Upper lobe of right lung (tissue), 1 donor: ENCODE measurements around the gene GTF2IRD1. TPM values are rescaled to one million over a fixed set of nuclear protein-coding genes. Genes with fewer than 3 reads are reported as not detected.

Source experiments
- ATAC-seq: fragments of 200-7000 bp; cut with Tn5 transposase; one replicate; pipeline ENCODE4 v1.9.1; 2020; ENCODE audit warnings: mild to moderate bottlenecking, moderate library complexity
- DNase-seq: peaks from one replicate; pipeline ENCODE4 v3.0.0-alpha.2; 2020
- H3K27ac ChIP-seq: fragments of 200-600 bp; one replicate; pipeline ENCODE4 v1.8.0; 2022
- H3K27me3 ChIP-seq: fragments of 200-600 bp; one replicate; pipeline ENCODE4 v1.8.0; 2022; ENCODE audit warnings: mild to moderate bottlenecking
- H3K36me3 ChIP-seq: fragments of 200-600 bp; one replicate; pipeline ENCODE4 v1.8.0; 2022
- H3K4me1 ChIP-seq: fragments of 200-600 bp; one replicate; pipeline ENCODE4 v1.8.0; 2022
- H3K4me3 ChIP-seq: fragments of 200-600 bp; one replicate; pipeline ENCODE4 v1.8.0; 2022; ENCODE audit warnings: mild to moderate bottlenecking
- H3K9me3 ChIP-seq: fragments of 200-600 bp; one replicate; pipeline ENCODE4 v1.8.0; 2022
- CTCF ChIP-seq: fragments of 200-600 bp; IDR thresholded peaks from one replicate; pipeline ENCODE4 v1.8.0; 2022; ENCODE audit warnings: antibody characterized with exemption
- intact Hi-C: fragments of 100-400 bp; cut with DNase I; formaldehyde crosslinking; loops from one replicate; pipeline ENCODE4 v1.11.0; 2022
- total RNA-seq: library from RNA; stranded (reverse); fragmentation: NEBNext Ultra II Directional; extraction: Animal tissue kit (Norgen Biotek cat#: 25700); gene quantifications from one replicate; pipeline ENCODE4 v1.2.1, GENCODE V29; 2021
- donor health status: DM: no; HTN: yes; CAD: no; lungs with severe emphysema.

The GTF2IRD1 gene
- total RNA-seq, 1 donor from 2014 or later, result 30.5 TPM

- intact Hi-C loops, result loop anchor here (10.0 kb wide), 1 partner anchor 109 kb away; no protein-coding TSS in a partner anchor
- peak overlapping the region; percentile 65 for H3K4me3 ChIP-seq
- H3K9me3 ChIP-seq, result no peaks in the 10 kb centered on the region
- H3K36me3 ChIP-seq, result no peaks in the 10 kb centered on the region
- peak; percentile 42 for ATAC-seq
- no peak for TF ChIP-seq CTCF
- no peak for DNase-seq
- H3K4me1 ChIP-seq, result peaks cover 18% of the 10 kb centered on the region
- peak overlapping the region; percentile 84 for H3K27ac ChIP-seq
- H3K27me3 ChIP-seq, result no peaks in the 10 kb centered on the region
These were observed 1.6 kb downstream of the GTF2IRD1 start for GRCh38 chr7:74455291-74455804.

- ATAC-seq (no peak), DNase-seq (no peak)
- intact Hi-C loops, result loop anchor here (10.0 kb wide), 1 partner anchor 109 kb away; no protein-coding TSS in a partner anchor
- no peaks in the 10 kb centered on the region for H3K27me3 ChIP-seq
- H3K4me3 ChIP-seq, result no peak overlapping the region
- H3K36me3 ChIP-seq, result no peaks in the 10 kb centered on the region
- no peak for TF ChIP-seq CTCF
- H3K4me1 ChIP-seq, result peaks cover 18% of the 10 kb centered on the region
- H3K9me3 ChIP-seq, result no peaks in the 10 kb centered on the region
- H3K27ac ChIP-seq, result peak overlapping the region; percentile 84
These were observed 2.2 kb downstream of the GTF2IRD1 start for GRCh38 chr7:74455928-74456327.

GRCh38 chr7:74457007-74457406 is 3.3 kb downstream of the GTF2IRD1 start:
- ATAC-seq, result no peak

GRCh38 chr7:74461970-74462706 is 8.4 kb downstream of the GTF2IRD1 start:
- DNase-seq, result no peak
- TF ChIP-seq CTCF, result no peak
- Histone ChIP-seq H3K9me3 (no peaks in the 10 kb centered on the region), H3K36me3 (no peaks in the 10 kb centered on the region), H3K27ac (no peak overlapping the region), H3K27me3 (no peaks in the 10 kb centered on the region), H3K4me1 (no peaks in the 10 kb centered on the region), H3K4me3 (no peak overlapping the region)
- no peak for ATAC-seq
- intact Hi-C loops, result no loop called here

More at GRCh38 chr7:74457007-74457406, 3.3 kb downstream of the GTF2IRD1 start:
- intact Hi-C loops, result loop anchor here (10.0 kb wide), 1 partner anchor 108 kb away; no protein-coding TSS in a partner anchor
- no peak for TF ChIP-seq CTCF
- DNase-seq, result no peak
- no peak overlapping the region for H3K4me3 ChIP-seq
- H3K9me3 ChIP-seq, result no peaks in the 10 kb centered on the region
- no peaks in the 10 kb centered on the region for H3K27me3 ChIP-seq
- H3K4me1 ChIP-seq, result peaks cover 18% of the 10 kb centered on the region
- no peak overlapping the region for H3K27ac ChIP-seq
- H3K36me3 ChIP-seq, result no peaks in the 10 kb centered on the region

DNA sequence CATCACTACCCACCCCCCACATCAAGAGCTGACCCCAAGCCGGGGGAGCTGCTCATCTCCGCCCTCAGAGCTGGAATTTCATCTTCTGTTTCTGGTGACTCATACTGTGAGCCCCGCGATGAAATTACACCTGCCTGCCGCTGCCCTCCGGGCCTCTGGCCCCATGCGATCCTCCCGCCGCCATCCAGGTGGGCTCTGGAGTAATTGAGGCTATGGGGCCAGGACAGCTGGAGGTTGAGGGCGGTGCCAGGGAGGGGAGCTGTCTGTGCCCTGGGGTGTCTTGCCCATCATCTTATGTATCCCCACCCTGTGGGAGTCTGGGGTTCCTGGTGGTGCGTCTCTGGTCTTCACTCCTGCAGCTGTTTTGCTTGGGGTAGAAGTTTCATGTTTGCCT is 9.0 kb downstream of the GTF2IRD1 start:
- ATAC-seq, result no peak
- Histone ChIP-seq H3K4me3 (no peak overlapping the region), H3K27ac (no peak overlapping the region), H3K27me3 (no peaks in the 10 kb centered on the region), H3K36me3 (no peaks in the 10 kb centered on the region), H3K9me3 (no peaks in the 10 kb centered on the region), H3K4me1 (no peaks in the 10 kb centered on the region)
- intact Hi-C loops, result no loop called here
- no peak for TF ChIP-seq CTCF
- DNase-seq, result no peak
